ENCODE measurements around the gene ARSJ. TPM values are rescaled to one million over a fixed set of nuclear protein-coding genes. Genes with fewer than 3 reads are reported as not detected.

The ARSJ gene
- total RNA-seq, 1 experiment from 2014 or later, result not detected

DNA sequence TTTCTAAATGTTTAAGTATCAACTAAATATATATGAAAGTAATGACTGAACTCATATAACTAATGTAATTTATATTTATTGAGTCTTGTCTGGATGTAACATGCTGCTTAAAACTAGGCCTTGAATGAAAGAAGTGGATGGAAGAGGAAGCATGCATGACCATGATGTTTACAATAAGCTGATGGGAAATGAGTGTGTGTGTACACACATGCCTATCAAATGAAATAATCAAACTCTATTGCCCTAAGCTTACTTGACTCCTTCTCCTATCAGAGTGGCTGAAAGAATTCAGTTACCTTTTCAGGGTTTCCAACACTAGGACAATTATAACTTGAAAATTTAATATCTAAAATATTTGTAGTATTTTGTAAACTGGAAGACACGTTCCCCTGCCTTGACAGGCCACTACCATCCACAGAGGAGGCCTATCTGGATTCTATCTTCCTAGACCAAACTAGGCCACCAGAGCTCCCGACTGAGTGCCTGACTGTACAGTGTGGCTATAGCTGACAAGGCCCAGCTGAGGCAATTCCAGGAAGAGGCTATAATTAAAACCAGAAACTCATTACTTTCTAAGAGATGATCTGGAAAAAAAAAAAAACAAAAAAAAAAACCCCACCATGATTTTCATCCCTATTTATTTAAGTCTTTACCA is 7.6 kb downstream of the ARSJ start:
- Histone ChIP-seq H3K27ac (ENCODE audit: low read length) (no peak overlapping the region), H2AFZ (ENCODE audit: low read length) (no peak overlapping the region), H3K27me3 (ENCODE audit: low read length) (no peaks in the 10 kb centered on the region), H3K4me2 (ENCODE audit: low read depth, low read length, poor library complexity, severe bottlenecking) (no peak overlapping the region), H3K9me3 (ENCODE audit: low read length) (no peaks in the 10 kb centered on the region), H3K4me3 (ENCODE audit: low read length) (no peak overlapping the region), H3K9me2 (replicated peaks; ENCODE audit: insufficient read depth, low read length) (no peaks in the 10 kb centered on the region), H3K79me2 (ENCODE audit: low read length) (no peaks in the 10 kb centered on the region), H4K20me1 (ENCODE audit: insufficient read depth, low read depth, low read length) (no peaks in the 10 kb centered on the region), H3K4me1 (ENCODE audit: low read length) (no peaks in the 10 kb centered on the region), H3K9ac (ENCODE audit: low read length) (no peak overlapping the region), H3K36me3 (ENCODE audit: insufficient read depth, low read length) (no peaks in the 10 kb centered on the region)
- no peak for DNase-seq

DNA sequence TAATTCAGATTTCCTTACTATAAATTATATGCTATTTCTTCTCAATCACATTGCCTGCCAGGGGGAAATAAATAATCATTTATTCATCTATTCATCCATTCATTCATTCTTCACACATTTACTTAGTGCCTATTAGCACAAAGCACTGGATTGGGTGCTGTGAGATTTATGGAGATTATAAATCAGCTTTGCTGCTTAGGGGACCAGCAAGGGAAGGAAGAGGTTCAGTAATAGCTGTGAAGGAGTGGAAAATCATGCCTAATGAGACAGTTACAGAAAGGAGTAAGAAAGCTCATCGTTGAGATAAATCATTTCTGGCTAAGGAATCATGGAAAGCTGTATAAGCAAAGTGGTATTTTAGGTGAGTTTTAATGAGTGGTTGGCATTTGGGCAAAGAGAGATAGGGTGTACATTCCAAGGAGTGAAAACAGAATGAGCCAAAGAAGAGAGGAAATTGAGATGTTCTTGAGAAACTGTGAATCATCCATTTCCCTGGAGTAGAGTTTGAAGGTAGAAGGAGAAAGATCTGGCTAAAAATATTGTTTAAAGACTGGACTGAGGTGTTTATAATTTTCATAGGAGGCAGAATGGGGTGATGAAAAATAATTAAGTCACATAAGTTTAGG is 9.6 kb downstream of the ARSJ start:
- Histone ChIP-seq H3K36me3 (ENCODE audit: insufficient read depth, low read length) (no peaks in the 10 kb centered on the region), H3K27ac (ENCODE audit: low read length) (no peak overlapping the region), H3K9me2 (replicated peaks; ENCODE audit: insufficient read depth, low read length) (no peaks in the 10 kb centered on the region), H2AFZ (ENCODE audit: low read length) (no peak overlapping the region), H3K79me2 (ENCODE audit: low read length) (no peaks in the 10 kb centered on the region), H3K4me1 (ENCODE audit: low read length) (no peaks in the 10 kb centered on the region), H3K27me3 (ENCODE audit: low read length) (no peaks in the 10 kb centered on the region), H3K4me2 (ENCODE audit: low read depth, low read length, poor library complexity, severe bottlenecking) (no peak overlapping the region), H3K9me3 (ENCODE audit: low read length) (no peaks in the 10 kb centered on the region), H3K4me3 (ENCODE audit: low read length) (no peak overlapping the region), H3K9ac (ENCODE audit: low read length) (no peak overlapping the region), H4K20me1 (ENCODE audit: insufficient read depth, low read depth, low read length) (no peaks in the 10 kb centered on the region)
- no peak for DNase-seq

GRCh38 chr4:113968473-113968872 is 11.0 kb downstream of the ARSJ start:
- Histone ChIP-seq H3K36me3 (ENCODE audit: insufficient read depth, low read length) (no peaks in the 10 kb centered on the region), H3K79me2 (ENCODE audit: low read length) (no peaks in the 10 kb centered on the region), H3K4me3 (ENCODE audit: low read length) (no peak overlapping the region), H3K9ac (ENCODE audit: low read length) (no peak overlapping the region), H3K9me2 (replicated peaks; ENCODE audit: insufficient read depth, low read length) (no peaks in the 10 kb centered on the region), H3K9me3 (ENCODE audit: low read length) (no peaks in the 10 kb centered on the region), H4K20me1 (ENCODE audit: insufficient read depth, low read depth, low read length) (no peaks in the 10 kb centered on the region), H3K27me3 (ENCODE audit: low read length) (no peaks in the 10 kb centered on the region), H3K4me1 (ENCODE audit: low read length) (no peaks in the 10 kb centered on the region), H3K4me2 (ENCODE audit: low read depth, low read length, poor library complexity, severe bottlenecking) (no peak overlapping the region), H2AFZ (ENCODE audit: low read length) (no peak overlapping the region), H3K27ac (ENCODE audit: low read length) (no peak overlapping the region)
- DNase-seq, result no peak

- Histone ChIP-seq H3K36me3 (ENCODE audit: insufficient read depth, low read length) (no peaks in the 10 kb centered on the region), H3K9ac (ENCODE audit: low read length) (no peak overlapping the region), H3K79me2 (ENCODE audit: low read length) (no peaks in the 10 kb centered on the region), H3K9me2 (replicated peaks; ENCODE audit: insufficient read depth, low read length) (no peaks in the 10 kb centered on the region), H4K20me1 (ENCODE audit: insufficient read depth, low read depth, low read length) (no peaks in the 10 kb centered on the region), H3K4me3 (ENCODE audit: low read length) (no peak overlapping the region), H3K9me3 (ENCODE audit: low read length) (no peaks in the 10 kb centered on the region), H3K27ac (ENCODE audit: low read length) (no peak overlapping the region), H3K4me2 (ENCODE audit: low read depth, low read length, poor library complexity, severe bottlenecking) (no peak overlapping the region), H3K27me3 (ENCODE audit: low read length) (no peaks in the 10 kb centered on the region), H2AFZ (ENCODE audit: low read length) (no peak overlapping the region), H3K4me1 (ENCODE audit: low read length) (no peaks in the 10 kb centered on the region)
- DNase-seq, result no peak
Observed at GRCh38 chr4:113967687-113968086, 11.8 kb downstream of the ARSJ start.

GRCh38 chr4:113962719-113963265 is 16.7 kb downstream of the ARSJ start:
- Histone ChIP-seq H3K9ac (ENCODE audit: low read length) (no peak overlapping the region), H3K27ac (ENCODE audit: low read length) (no peak overlapping the region), H2AFZ (ENCODE audit: low read length) (no peak overlapping the region), H3K4me3 (ENCODE audit: low read length) (no peak overlapping the region), H3K27me3 (ENCODE audit: low read length) (no peaks in the 10 kb centered on the region), H3K9me2 (replicated peaks; ENCODE audit: insufficient read depth, low read length) (no peaks in the 10 kb centered on the region), H4K20me1 (ENCODE audit: insufficient read depth, low read depth, low read length) (no peaks in the 10 kb centered on the region), H3K4me2 (ENCODE audit: low read depth, low read length, poor library complexity, severe bottlenecking) (no peak overlapping the region), H3K36me3 (ENCODE audit: insufficient read depth, low read length) (no peaks in the 10 kb centered on the region), H3K4me1 (ENCODE audit: low read length) (no peaks in the 10 kb centered on the region), H3K79me2 (ENCODE audit: low read length) (no peaks in the 10 kb centered on the region), H3K9me3 (ENCODE audit: low read length) (no peaks in the 10 kb centered on the region)
- no peak for DNase-seq

DNA sequence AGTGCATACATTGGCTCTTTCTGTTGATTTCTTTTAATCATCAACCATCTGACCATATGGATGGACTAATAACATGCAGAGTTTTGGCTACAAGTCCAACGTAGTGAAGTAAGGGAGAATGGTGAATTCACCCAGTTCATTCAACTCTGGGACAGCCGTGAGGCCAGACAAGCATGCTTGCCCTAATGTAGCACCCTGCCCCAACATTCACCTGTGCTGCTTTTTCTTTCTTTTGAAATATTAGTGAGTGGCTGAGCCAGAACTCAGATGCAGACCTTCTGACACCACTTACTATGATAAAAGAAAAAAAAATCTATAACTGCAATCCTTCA is 17.5 kb downstream of the ARSJ start:
- Histone ChIP-seq H3K9me3 (ENCODE audit: low read length) (no peaks in the 10 kb centered on the region), H2AFZ (ENCODE audit: low read length) (no peak overlapping the region), H3K36me3 (ENCODE audit: insufficient read depth, low read length) (no peaks in the 10 kb centered on the region), H3K79me2 (ENCODE audit: low read length) (no peaks in the 10 kb centered on the region), H3K4me2 (ENCODE audit: low read depth, low read length, poor library complexity, severe bottlenecking) (no peak overlapping the region), H4K20me1 (ENCODE audit: insufficient read depth, low read depth, low read length) (no peaks in the 10 kb centered on the region), H3K27me3 (ENCODE audit: low read length) (no peaks in the 10 kb centered on the region), H3K4me1 (ENCODE audit: low read length) (no peaks in the 10 kb centered on the region), H3K9ac (ENCODE audit: low read length) (no peak overlapping the region), H3K9me2 (replicated peaks; ENCODE audit: insufficient read depth, low read length) (no peaks in the 10 kb centered on the region), H3K27ac (ENCODE audit: low read length) (no peak overlapping the region), H3K4me3 (ENCODE audit: low read length) (no peak overlapping the region)
- DNase-seq, result no peak

DNA sequence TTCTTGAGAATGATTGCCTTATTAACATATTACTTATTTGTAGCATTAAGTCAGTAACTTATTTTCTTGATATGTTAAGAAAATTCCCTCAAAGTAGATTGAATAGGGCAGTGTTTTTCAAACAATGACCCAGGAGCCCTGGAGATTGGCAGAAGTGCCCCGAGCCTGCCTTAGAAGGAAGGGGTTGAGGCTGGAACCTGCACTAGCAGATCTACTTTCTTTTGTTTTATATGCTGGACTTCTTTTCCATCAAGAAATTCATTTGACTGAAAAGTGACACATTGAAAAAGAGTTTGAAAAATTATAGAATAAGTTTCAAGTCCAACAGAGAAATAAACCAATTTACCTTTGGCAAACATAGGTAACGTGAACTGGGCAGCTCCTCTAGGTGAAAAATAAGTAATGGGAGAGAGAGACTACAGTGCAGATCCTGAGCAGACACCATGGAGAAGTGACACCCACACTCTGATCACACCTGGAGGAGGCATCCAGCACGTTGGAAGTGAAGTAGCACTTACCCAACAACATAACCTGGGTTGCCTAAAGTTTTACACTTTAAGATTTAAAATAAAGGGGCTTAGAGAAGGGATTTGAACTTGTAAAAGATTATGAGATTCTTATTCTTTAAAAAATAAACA is 18.6 kb downstream of the ARSJ start:
- Histone ChIP-seq H3K27me3 (ENCODE audit: low read length) (no peaks in the 10 kb centered on the region), H4K20me1 (ENCODE audit: insufficient read depth, low read depth, low read length) (no peaks in the 10 kb centered on the region), H3K36me3 (ENCODE audit: insufficient read depth, low read length) (no peaks in the 10 kb centered on the region), H3K9me2 (replicated peaks; ENCODE audit: insufficient read depth, low read length) (no peaks in the 10 kb centered on the region), H3K27ac (ENCODE audit: low read length) (no peak overlapping the region), H3K9ac (ENCODE audit: low read length) (no peak overlapping the region), H3K4me2 (ENCODE audit: low read depth, low read length, poor library complexity, severe bottlenecking) (no peak overlapping the region), H3K9me3 (ENCODE audit: low read length) (no peaks in the 10 kb centered on the region), H3K79me2 (ENCODE audit: low read length) (no peaks in the 10 kb centered on the region), H3K4me3 (ENCODE audit: low read length) (no peak overlapping the region), H3K4me1 (ENCODE audit: low read length) (no peaks in the 10 kb centered on the region), H2AFZ (ENCODE audit: low read length) (no peak overlapping the region)
- DNase-seq, result no peak

DNA sequence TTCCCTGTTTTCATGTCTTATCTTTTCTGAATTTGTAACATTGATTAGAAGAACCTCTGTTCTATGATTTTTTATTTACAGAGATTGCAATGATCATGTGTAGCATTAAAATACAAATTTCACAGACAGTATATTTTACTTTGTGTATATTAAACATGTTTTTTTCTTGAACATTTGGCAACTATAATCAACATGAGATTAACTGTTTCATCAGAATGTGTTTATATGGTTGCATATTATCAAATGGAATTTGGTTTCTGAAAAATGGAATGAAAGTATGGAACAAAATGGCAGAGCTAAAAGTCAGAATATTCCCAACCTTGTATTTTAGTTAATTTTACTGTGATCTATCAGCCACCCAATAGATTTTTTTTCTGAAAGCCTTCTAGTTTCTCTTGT is 19.9 kb downstream of the ARSJ start:
- Histone ChIP-seq H3K79me2 (ENCODE audit: low read length) (no peaks in the 10 kb centered on the region), H2AFZ (ENCODE audit: low read length) (no peak overlapping the region), H3K9me3 (ENCODE audit: low read length) (no peaks in the 10 kb centered on the region), H3K4me3 (ENCODE audit: low read length) (no peak overlapping the region), H3K9me2 (replicated peaks; ENCODE audit: insufficient read depth, low read length) (no peaks in the 10 kb centered on the region), H3K36me3 (ENCODE audit: insufficient read depth, low read length) (no peaks in the 10 kb centered on the region), H3K4me1 (ENCODE audit: low read length) (no peaks in the 10 kb centered on the region), H3K27me3 (ENCODE audit: low read length) (no peaks in the 10 kb centered on the region), H3K9ac (ENCODE audit: low read length) (no peak overlapping the region), H4K20me1 (ENCODE audit: insufficient read depth, low read depth, low read length) (no peaks in the 10 kb centered on the region), H3K27ac (ENCODE audit: low read length) (no peak overlapping the region), H3K4me2 (ENCODE audit: low read depth, low read length, poor library complexity, severe bottlenecking) (no peak overlapping the region)
- no peak for DNase-seq
